Stomach (tissue), 9 donors: ENCODE measurements around the gene ADAM19. TPM values are rescaled to one million over a fixed set of nuclear protein-coding genes. Genes with fewer than 3 reads are reported as not detected.
"Not testable (repeated sequence)": the region's sequence is repeated elsewhere in the genome, so short reads cannot be mapped to it uniquely, and the experiment has no call there.

Experiments
- DNase-seq, 2 donors: peaks; one replicate each; pipeline versions ENCODE4 v3.0.0 to v3.0.0-alpha.2; 2013 to 2019
- H3K27ac ChIP-seq, 5 donors: fragments of 200-600 bp in 4 of 5; sonication (generic) in 4 of 5; one replicate each; pipeline ENCODE4 v1.5.1; 2013 to 2019; ENCODE audit warnings: mild to moderate bottlenecking in 1 of 5, moderate library complexity in 1 of 5
- H3K27me3 ChIP-seq, 3 donors: fragments of 200-600 bp; sonication (generic); one replicate each; pipeline ENCODE4 v1.5.1; 2017 to 2019; ENCODE audit warnings: mixed run types in 1 of 3
- H3K36me3 ChIP-seq, 4 donors: fragments of 200-600 bp; sonication (generic); 1 replicate in 3 of 4; 2 replicates in 1 of 4; pipeline ENCODE4 v1.5.1; 2016 to 2019
- H3K4me1 ChIP-seq, 4 donors: fragments of 200-600 bp; sonication (generic); one replicate each; pipeline ENCODE4 v1.5.1; 2016 to 2019
- H3K4me3 ChIP-seq, 4 donors: fragments of 200-600 bp; sonication (generic) in 3 of 4; one replicate each; pipeline ENCODE4 v1.5.1; 2016 to 2019; ENCODE audit warnings: mild to moderate bottlenecking in 1 of 4
- H3K9me3 ChIP-seq, 4 donors: fragments of 200-600 bp; sonication (generic); one replicate each; pipeline ENCODE4 v1.5.1; 2016 to 2019
- CTCF ChIP-seq, 7 experiments: fragments of 450-650 bp in 4 of 7; fragments of 200-600 bp in 3 of 7; sonication (generic) in 3 of 7; IDR thresholded peaks; one replicate each; pipeline ENCODE4 v1.5.1; 2016 to 2019; ENCODE audit warnings: antibody characterized with exemption in 7 of 7, control low read depth in 2 of 7, mild to moderate bottlenecking in 1 of 7
- POLR2A ChIP-seq, 4 donors: fragments of 450-650 bp; IDR thresholded peaks; one replicate each; pipeline ENCODE4 v1.6.1; 2016; ENCODE audit warnings: antibody characterized with exemption in 4 of 4, control low read depth in 2 of 4, mild to moderate bottlenecking in 1 of 4, moderate library complexity in 1 of 4
- POLR2AphosphoS5 ChIP-seq, 3 donors: sonication (generic); formaldehyde crosslinking; IDR thresholded peaks; one replicate each; pipeline ENCODE4 v1.6.1; 2016; ENCODE audit warnings: antibody characterized with exemption in 3 of 3
- WGBS, 5 donors: extraction: QIAGEN DNeasy Blood & Tissue Kit in 3 of 5; methylation state at CpG; one replicate each; pipeline versions ENCODE4 v1.1.5 to v1.1.7; 2013 to 2018; 5-methylcytosine and 5-hydroxymethylcytosine counted together
- intact Hi-C: fragments of 100-400 bp; cut with DNase I; formaldehyde crosslinking; loops from one replicate; pipeline ENCODE4 v1.15.1; 2023; ENCODE audit warnings: low total_unique reads
- polyA plus RNA-seq, 3 donors: library from polyadenylated mRNA; stranded (reverse); fragments of 200-250 nt; gene quantifications; one replicate each; pipeline ENCODE4 v1.2.3, GENCODE V29; 2013
- small RNA-seq, 4 donors: library from RNA; depleted of rRNA; stranded (forward); fragments of <200 nt; gene quantifications; one replicate each; pipeline ENCODE3, GENCODE V24; 2016
- total RNA-seq, 5 donors: library from RNA; depleted of rRNA; stranded (reverse); fragments of >200 nt; gene quantifications; one replicate each; pipeline versions ENCODE4 v1.1.0 to v1.2.3, GENCODE V29; 2014 to 2016
- donor health status: healthy with polysubstance abuse.
- donor health status: Bipolar disorder and iron deficiency.
- donor health status: healthy.

Gene ADAM19
- total and polyA plus RNA-seq, 8 donors = 1.2 to 42.8 (median 6.4) TPM

DNA sequence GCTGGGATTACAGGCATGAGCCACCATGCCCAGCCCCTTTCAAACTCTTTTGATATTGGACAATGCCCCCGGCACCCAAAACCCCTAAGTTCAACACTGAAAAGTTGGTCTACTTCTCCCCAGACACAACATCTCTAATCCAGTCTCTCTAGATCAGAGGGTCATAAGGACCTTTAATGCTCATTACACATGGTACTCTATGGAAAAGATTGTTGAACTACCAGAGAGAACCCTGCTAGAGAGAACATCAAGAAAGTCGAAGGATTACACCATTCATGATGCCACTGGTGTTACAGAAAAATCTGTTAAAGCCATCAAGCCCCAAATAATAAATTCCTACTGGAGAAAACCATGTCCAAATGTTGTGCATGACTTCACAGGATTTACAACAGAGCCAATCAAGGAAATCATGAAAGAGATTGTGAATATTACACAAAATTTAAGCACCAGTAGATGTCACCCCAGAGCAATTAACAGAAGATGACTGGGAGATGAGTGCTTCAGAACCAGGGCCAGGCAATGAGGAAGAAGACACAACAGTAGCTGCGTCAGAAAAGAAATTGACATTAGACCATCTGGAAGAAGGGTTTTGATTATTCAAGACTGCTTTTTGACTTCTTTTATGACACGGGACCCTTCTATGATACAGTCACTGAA is 143.9 kb downstream of the ADAM19 start:
- H3K27me3 ChIP-seq = no peaks in the 10 kb centered on the region

GRCh38 chr5:157429920-157430319 is 145.7 kb downstream of the ADAM19 start:
- intact Hi-C loops = loop anchor here (5.0 to 10.0 kb wide), 2 partner anchors 42 to 295 kb away; no protein-coding TSS in a partner anchor
- H3K4me3 ChIP-seq, H3K27me3 ChIP-seq, H3K27ac ChIP-seq, H3K36me3 ChIP-seq, H3K9me3 ChIP-seq, DNase-seq, H3K4me1 ChIP-seq: not testable (repeated sequence)
- WGBS, 5 donors = 90 to 97% (median 95%) methylated on average over 5 of the region's 5 CpGs

More for the DNA sequence above, 143.9 kb downstream of the ADAM19 start:
- intact Hi-C loops = loop anchor here (5.0 to 10.0 kb wide), 2 partner anchors 41 to 293 kb away; no protein-coding TSS in a partner anchor
- 32 to 44% (median 35%) methylated on average over 4 of the region's 4 CpGs for WGBS, 5 donors
- TF ChIP-seq POLR2AphosphoS5 (IDR thresholded peaks at IDR 0.05) (peak in 1 of 3 donors; percentile 10), CTCF (IDR thresholded peaks at IDR 0.05) (peak in 5 of 7 experiments; percentile 17 to 62 (median 44)), POLR2A (IDR thresholded peaks at IDR 0.05) (no peak)
- H3K4me1 ChIP-seq = no peaks in the 10 kb centered on the region
- no peaks in the 10 kb centered on the region for H3K36me3 ChIP-seq
- no peak overlapping the region for H3K4me3 ChIP-seq
- peak in 1 of 2 donors; percentile 82 for DNase-seq
- H3K27ac ChIP-seq = no peak overlapping the region
- no peaks in the 10 kb centered on the region for H3K9me3 ChIP-seq

Small RNA genes within 50 kb of the gene (small RNA-seq; reads per million reads assigned to genes)
- gene RNU6-390P = 0 reads per million in 4 donors

Other genes starting within 250 kb of the ADAM19 start
- 1 to 10 TPM in 3 of 5 donors, under 1 TPM in 1, not detected in 1; 0.58 to 8.3 (median 4.6) TPM for gene NIPAL4, start 115.6 kb downstream of the ADAM19 start, total RNA-seq
- 1 to 10 TPM in 2 of 3 donors, under 1 TPM in 1; 0.19 to 4.0 (median 1.2) TPM for gene NIPAL4, start 115.6 kb downstream of the ADAM19 start, polyA plus RNA-seq
- under 1 TPM in 1 of 5 donors, not detected in 4; 0.29 TPM for gene SOX30, start 76.7 kb upstream of the ADAM19 start, total RNA-seq
- under 1 TPM in 1 of 3 donors, not detected in 2; 0.08 TPM for gene SOX30, start 76.7 kb upstream of the ADAM19 start, polyA plus RNA-seq
- not detected for gene C5orf52, start 95.8 kb upstream of the ADAM19 start, total RNA-seq
- gene C5orf52, start 95.8 kb upstream of the ADAM19 start, polyA plus RNA-seq = not detected
- gene THG1L, start 155.6 kb upstream of the ADAM19 start, total RNA-seq = 10 to 100 TPM in 4 of 5 donors, 1 to 10 TPM in 1; 2.9 to 29.6 (median 18.7) TPM
- 10 to 100 TPM; 10.2 to 20.4 (median 12.8) TPM for gene THG1L, start 155.6 kb upstream of the ADAM19 start, polyA plus RNA-seq
- 10 to 100 TPM in 1 of 5 donors, 1 to 10 TPM in 4; 1.2 to 10.3 (median 4.1) TPM for gene LSM11, start 167.9 kb upstream of the ADAM19 start, total RNA-seq
- gene LSM11, start 167.9 kb upstream of the ADAM19 start, polyA plus RNA-seq = 1 to 10 TPM in 1 of 3 donors, under 1 TPM in 2; 0.46 to 1.6 (median 0.81) TPM